ENCODE results near the gene AP4S1. TPM values are rescaled to one million over a fixed set of nuclear protein-coding genes. Genes with fewer than 3 reads are reported as not detected.

Gene AP4S1, protein sequence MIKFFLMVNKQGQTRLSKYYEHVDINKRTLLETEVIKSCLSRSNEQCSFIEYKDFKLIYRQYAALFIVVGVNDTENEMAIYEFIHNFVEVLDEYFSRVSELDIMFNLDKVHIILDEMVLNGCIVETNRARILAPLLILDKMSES
- 4.6 and 4.8 TPM in 2 replicates for total RNA-seq

DNA sequence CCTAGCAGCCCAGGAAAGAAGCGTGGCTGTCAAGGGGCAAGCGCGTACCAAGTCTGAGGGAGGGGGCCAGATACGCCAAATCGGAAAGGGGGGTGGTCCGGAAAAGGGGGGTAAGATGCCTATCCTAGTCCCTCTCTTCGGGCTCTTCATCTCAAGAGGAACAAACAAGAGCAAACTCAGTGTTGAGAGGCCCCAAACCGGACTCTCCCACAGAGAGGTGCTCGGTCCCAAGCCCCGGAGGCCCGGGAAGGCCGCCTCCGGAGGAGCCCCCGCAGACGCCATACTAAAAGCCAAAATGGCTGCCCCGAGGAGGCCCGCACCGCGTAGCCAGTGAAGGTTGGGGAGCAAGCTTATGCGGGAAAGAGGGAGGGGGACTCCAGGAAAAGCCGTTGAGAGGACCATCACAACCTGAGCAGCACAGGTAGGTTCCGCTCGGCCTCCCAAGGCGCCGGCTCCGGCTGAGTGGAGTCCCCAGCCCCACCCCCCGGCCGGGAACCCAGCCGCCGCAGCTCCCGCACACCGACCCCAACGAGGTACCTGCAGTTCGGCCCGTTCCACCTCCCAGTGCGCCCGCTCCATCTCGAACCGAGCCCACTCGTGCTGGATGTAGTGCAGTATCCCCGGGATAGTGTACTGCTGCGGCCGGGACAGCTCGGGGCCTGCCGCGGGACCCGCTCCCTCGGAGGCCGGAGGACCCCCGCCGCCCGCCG, at the start of gene AP4S1:
Gene AP4S1 (plus strand): TSS at position 283 of the 710 bp plus-strand sequence. CDS start 40,548 bp downstream, outside the sequence.

DNA sequence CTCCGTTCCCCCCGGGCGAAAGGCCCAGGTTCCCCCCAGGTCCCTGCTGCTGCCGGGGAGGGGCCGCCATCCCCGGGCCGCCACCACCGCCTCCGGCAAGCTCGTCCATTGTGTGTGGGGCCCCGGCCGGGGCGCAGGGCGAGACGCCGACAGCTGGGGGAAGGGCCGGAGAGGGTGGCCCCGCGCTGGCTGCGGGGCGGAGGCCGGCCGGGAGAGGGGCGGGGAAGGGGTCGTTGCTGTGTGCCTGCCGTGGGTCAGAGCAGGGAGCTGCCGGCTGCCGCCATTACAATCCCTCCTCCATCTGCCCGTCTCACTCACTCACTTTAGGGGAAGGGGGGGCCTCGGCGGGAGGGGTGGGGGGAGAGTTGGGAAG, 614 bp downstream of the AP4S1 start, which contains the start of gene STRN3:
Gene STRN3 (minus strand): TSS at position 303 of the 373 bp plus-strand sequence. CDS start 194 bp downstream, at position 109.

Other genes with a start within 250 kb of the AP4S1 start
- 1.2 and 1.7 TPM in 2 replicates for gene COCH, start 151.1 kb upstream of the AP4S1 start, total RNA-seq
- gene STRN3, start 730 bp downstream of the AP4S1 start, total RNA-seq = 63.4 and 71.7 TPM in 2 replicates
- gene HECTD1, start 182.1 kb downstream of the AP4S1 start, total RNA-seq = 207 and 247 TPM in 2 replicates

Data from regular cardiac myocyte (primary cell).